ENCODE results near the gene TFCP2.

- TF ChIP-seq, protein P1, sequence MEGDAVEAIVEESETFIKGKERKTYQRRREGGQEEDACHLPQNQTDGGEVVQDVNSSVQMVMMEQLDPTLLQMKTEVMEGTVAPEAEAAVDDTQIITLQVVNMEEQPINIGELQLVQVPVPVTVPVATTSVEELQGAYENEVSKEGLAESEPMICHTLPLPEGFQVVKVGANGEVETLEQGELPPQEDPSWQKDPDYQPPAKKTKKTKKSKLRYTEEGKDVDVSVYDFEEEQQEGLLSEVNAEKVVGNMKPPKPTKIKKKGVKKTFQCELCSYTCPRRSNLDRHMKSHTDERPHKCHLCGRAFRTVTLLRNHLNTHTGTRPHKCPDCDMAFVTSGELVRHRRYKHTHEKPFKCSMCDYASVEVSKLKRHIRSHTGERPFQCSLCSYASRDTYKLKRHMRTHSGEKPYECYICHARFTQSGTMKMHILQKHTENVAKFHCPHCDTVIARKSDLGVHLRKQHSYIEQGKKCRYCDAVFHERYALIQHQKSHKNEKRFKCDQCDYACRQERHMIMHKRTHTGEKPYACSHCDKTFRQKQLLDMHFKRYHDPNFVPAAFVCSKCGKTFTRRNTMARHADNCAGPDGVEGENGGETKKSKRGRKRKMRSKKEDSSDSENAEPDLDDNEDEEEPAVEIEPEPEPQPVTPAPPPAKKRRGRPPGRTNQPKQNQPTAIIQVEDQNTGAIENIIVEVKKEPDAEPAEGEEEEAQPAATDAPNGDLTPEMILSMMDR (IDR thresholded peaks at IDR 0.05; ENCODE audit: low read length): no peak
- TF ChIP-seq EZH2 (IDR thresholded peaks at IDR 0.05; ENCODE audit: borderline replicate concordance, low read length): no peak
Observed at GRCh38 chr12:51189790-51190355, 16.9 kb upstream of the TFCP2 start.

Measured in OCI-LY1 (cell line).